GM12878 (cell line): ENCODE measurements around the gene DNAH8. TPM values are rescaled to one million over a fixed set of nuclear protein-coding genes. Genes with fewer than 3 reads are reported as not detected.

Experiments used
- ATF7 ChIP-seq: fragments of 450-650 bp; IDR thresholded peaks from 2 replicates; pipeline ENCODE4 v1.6.1; 2016; ENCODE audit warnings: low read depth, mild to moderate bottlenecking
- CEBPZ ChIP-seq: fragments of 150-350 bp; IDR thresholded peaks from 2 replicates; pipeline ENCODE4 v1.6.1; 2016; ENCODE audit warnings: low read depth, low read length
- CREM ChIP-seq: IDR thresholded peaks from 2 replicates; pipeline ENCODE4 v1.6.1; 2014; ENCODE audit warnings: antibody characterized with exemption, low read depth
- EGR1 ChIP-seq, 2 experiments: IDR thresholded peaks; 1 replicate in 1 of 2; 2 replicates in 1 of 2; pipeline ENCODE4 v1.6.1; 2011 to 2012; ENCODE audit warnings: low read depth in 2 of 2, low read length in 2 of 2, borderline replicate concordance in 1 of 2, mild to moderate bottlenecking in 1 of 2, moderate library complexity in 1 of 2
- NR2F1 ChIP-seq: fragments of 450-650 bp; conservative IDR thresholded peaks from 2 replicates; pipeline ENCODE4 v1.6.1; 2017; ENCODE audit warnings: mild to moderate bottlenecking
- PRDM15 ChIP-seq: fragments of 450-650 bp; formaldehyde crosslinking; IDR thresholded peaks from 2 replicates; pipeline ENCODE4 v1.4.0; 2020; ENCODE audit warnings: mild to moderate bottlenecking, moderate library complexity
- SPI1 ChIP-seq: IDR thresholded peaks from 2 replicates; pipeline ENCODE4 v1.6.1; 2011; ENCODE audit warnings: low read depth, mild to moderate bottlenecking, low read length, moderate library complexity, borderline replicate concordance; ENCODE audit not compliant: insufficient read depth
- ZNF274 ChIP-seq: IDR thresholded peaks from one replicate; pipeline ENCODE4 v1.8.0; 2011; ENCODE audit not compliant: insufficient read length, insufficient read depth
- ZNF592 ChIP-seq: fragments of 450-650 bp; IDR thresholded peaks from 2 replicates; pipeline ENCODE4 v1.6.1; 2017; ENCODE audit warnings: mild to moderate bottlenecking, moderate library complexity
- polyA plus RNA-seq, 11 experiments: library from polyadenylated mRNA; depleted of rRNA in 4 of 11; unstranded in 6 of 11; stranded (reverse) in 5 of 11; fragments of >200 nt; fragmentation: Nextera tagmentation in 4 of 11; fragmentation: Illumina TruSeq in 1 of 11; extraction: Ambion mirVana in 4 of 11; extraction: Trizol in 1 of 11; gene quantifications; 1 replicate in 1 of 11; 2 replicates in 10 of 11; pipeline versions ENCODE4 v1.2.1 to v1.2.3, GENCODE V29; 2011 to 2016; ENCODE audit warnings: inconsistent platforms in 2 of 11, missing spikeins in 2 of 11, low read depth in 1 of 11
- total RNA-seq, 4 experiments: library from RNA; depleted of rRNA in 3 of 4; stranded (reverse); fragments of >200 nt in 3 of 4; fragmentation: Illumina TruSeq in 1 of 4; extraction: Trizol in 1 of 4; gene quantifications; 2 replicates each; pipeline versions ENCODE4 v1.2.1 to v1.2.3, GENCODE V29; 2013 to 2021

Gene DNAH8
- total and polyA plus RNA-seq, 10 of the 15 experiments (the other 5 are each of a cell fraction or from before 2014, with no cell fraction given) = 0.02 to 0.34 (median 0.10) TPM; not detected in 3

- TF ChIP-seq PRDM15 (CRISPR knock-in tag) (no peak), NR2F1 (no peak), SPI1 (no peak), EGR1 (IDR thresholded peaks at IDR 0.05; ENCODE audit: borderline replicate concordance in 1 of 2, low read depth in 2 of 2, low read length in 2 of 2) (no peak), CREM (no peak), ZNF592 (no peak), CEBPZ (no peak), ZNF274 (no peak), ATF7 (no peak)
- TF ChIP-seq, all 136 proteins: peak for 3
Observed at GRCh38 chr6:39003072-39003471, 288.0 kb downstream of the DNAH8 start (continued).
